NCI-H2196 treated with DMSO at 0.1 percent for 48 hours (cell line): ENCODE data around the gene ZNF716.
"Not testable (repeated sequence)": the region's sequence is repeated elsewhere in the genome, so short reads cannot be mapped to it uniquely, and the experiment has no call there.

Source experiments
- DNase-seq: peaks from one replicate; lab custom pipeline; 2025; ENCODE audit not compliant: unreplicated experiment; lab: John Stamatoyannopoulos, UW

Gene ZNF716

DNA sequence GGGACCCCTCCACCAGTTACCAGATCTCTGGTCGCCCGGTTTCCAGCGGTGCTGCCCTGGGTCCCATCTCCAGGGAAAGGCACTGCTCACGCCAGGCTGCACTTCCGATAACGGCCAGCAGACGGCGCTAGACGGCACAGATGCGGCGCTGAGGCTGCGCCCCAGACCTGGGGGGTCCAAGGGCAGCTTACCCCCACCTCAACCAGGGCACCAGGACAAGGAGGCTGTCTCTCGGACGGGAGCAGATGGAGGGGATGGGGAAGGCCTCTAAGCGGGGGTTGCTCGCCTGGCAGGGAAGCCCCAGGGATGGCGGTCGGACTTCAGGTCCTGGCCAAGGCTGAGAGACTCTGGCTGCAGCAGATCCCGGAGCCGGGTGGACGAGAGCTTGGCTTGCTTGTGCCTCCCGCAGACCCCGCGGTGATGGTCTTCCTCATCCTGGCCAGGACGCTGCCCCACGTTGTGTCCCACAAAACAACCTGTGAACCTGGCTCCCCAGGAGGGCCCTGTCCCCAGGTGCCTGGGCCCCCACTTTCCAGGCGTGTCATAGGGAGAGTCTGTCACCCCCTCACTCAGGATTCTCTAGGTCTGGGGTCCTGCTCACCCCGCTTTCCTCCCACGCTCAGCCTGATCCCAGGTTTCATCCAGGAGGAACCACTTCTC lies 23.9 kb upstream of the ZNF716 start:
- no peak for DNase-seq

DNA sequence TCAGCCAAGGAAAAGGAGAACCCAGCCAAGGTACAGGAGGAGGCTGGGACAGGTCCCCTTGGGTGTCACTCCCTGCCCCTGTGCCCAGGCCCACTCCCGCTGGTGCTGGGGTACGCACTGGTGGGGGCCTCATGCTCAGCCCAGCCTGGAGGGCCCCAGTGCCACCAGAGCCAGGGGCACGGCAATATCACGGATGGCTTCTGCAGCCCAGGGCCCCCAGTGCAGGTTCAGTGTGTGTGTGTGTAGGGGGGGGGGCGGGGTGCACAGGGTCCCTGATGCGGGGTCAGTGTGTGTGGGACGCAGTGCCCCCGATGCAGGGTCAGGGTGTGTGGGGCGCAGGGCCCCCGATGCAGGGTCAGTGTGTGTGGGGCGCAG lies 23.4 kb upstream of the ZNF716 start:
- no peak for DNase-seq

DNA sequence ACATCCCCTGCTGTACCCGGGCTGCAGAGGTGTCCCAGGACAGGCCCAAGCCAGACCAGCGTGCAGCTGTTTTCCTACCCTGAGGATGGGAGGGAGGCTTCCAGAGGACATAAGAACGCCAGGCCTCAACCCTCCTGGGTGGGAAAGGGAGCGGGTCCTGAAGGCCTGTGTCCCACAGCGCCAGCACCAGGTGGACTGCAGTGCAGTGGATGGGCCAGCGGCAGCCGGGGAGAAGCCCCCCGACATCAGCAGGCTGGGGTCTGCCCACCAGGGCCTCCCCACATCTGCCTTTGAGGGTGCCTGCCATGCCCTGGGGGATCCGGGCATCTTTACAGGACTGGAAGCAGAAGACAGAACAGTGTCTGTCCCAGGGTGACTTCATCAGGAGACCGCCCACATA lies 22.8 kb upstream of the ZNF716 start:
- DNase-seq = no peak

DNA sequence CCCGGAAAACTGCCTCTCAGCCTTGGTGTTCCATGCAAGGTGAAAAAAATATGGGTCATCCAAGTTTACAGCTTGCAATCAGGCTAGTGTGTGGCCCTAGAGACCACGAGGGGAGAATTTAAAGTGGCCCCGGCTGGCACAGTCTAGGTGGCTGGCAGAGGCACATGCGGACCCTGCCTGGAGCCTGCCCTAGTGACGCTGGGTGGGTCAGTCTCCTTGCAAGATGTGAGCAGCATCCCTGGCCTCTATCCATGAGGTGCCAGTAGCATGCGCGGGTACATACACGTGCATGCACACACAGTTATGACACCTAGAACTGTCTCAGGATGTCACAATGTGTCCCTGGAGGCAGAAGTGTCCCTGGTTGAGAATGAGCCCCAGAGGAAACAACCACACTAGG lies 22.4 kb upstream of the ZNF716 start:
- DNase-seq = no peak

DNA sequence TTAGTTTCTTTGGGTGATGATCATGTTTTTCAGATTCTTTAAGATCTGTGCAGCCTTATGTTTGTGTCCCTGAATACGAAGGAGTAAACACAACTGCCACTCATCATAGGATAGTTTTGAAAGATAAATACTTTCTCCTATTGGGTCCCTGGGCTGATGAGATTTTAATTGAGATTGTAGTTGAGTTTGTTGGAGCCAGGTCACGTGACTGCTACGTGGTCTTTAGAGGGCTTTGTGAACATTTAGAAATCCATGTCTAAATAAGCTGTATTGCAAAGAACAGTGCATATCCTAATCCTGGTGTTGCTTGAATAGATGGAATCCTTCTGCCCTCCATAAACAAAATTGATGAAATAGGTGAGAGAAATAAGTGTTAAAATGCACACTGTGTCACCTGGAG lies 17.4 kb upstream of the ZNF716 start:
- no peak for DNase-seq

DNA sequence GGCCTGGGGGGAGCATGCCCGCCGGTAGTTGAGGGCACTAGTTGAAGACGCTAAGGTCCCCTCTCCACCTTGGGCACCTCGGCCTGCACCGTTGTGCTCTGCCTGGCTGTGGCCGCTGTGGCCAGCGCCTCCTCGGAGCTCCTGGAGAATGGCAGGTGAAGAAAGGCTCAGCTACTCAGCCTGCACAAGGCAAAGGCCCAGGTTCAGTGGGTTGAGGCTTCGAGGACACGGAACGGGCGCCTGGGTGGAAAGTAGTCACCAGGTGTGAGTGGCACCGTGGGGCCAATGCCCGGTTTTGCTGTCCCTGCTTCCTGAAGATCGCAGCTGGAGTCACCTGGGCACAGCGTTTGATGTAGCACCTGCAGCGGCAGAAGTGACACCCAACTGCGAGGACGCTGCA lies 12.4 kb upstream of the ZNF716 start:
- DNase-seq = no peak

DNA sequence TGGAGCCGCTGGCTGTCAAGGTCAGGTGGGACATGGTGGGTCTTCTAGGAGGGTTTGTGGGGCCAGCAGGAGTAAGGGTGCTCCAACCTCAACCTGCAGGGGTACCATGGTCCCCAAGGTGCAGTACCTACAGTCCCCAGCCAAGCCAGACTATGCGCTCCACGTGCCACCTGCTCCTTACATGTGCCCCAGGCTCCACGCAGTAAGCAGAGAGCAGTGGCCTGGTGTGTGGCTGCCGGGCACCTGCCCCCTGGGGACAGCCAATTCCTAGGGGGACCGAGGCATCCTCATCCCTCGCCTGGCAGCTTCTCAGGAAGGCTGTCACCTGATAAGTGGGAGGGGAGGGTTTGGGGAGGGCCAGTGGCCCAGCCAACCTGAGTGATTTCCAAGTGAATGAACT lies 11.7 kb upstream of the ZNF716 start:
- DNase-seq = no peak

DNA sequence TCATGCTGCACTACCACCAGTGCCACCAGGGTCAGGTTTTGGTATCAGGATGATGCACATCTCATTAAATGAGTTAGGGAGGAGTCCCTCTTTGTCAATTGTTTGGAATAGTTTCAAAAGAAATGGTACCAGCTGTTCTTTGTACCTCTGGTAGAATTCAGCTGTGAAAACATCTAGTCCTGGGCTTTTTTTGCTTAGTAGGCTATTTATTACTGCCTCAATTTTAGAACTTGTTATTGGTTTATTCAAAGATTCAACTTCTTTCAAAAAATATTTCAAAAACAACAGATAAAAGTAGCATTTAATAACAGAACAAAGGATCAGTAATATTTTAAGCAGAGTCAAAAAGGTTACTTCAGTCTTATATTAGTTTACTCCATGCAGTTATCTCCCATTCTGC lies 6.4 kb upstream of the ZNF716 start:
- DNase-seq = no peak

DNA sequence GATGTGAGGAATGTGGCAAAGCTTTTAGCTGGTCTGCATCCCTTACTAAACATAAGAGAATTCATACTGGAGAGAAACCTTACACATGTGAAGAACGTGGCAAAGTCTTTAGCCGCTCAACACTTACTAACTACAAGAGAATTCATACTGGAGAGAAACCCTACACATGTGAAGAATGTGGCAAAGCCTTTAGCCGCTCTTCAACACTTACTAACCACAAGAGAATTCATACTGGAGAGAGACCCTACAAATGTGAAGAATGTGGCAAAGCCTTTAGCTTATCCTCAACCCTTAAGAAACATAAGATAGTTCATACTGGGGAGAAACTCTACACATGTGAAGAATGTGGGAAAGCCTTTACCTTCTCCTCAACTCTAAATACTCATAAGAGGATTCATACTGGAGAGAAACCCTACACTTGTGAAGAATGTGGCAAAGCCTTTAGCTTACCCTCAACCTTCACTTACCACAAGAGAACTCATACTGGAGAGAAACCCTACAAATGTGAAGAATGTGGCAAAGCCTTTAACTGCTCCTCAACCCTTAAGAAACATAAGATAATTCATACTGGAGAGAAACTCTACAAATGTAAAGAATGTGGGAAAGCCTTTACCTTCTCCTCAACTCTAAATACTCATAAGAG lies 19.3 kb downstream of the ZNF716 start:
- DNase-seq = not testable (repeated sequence)

DNA sequence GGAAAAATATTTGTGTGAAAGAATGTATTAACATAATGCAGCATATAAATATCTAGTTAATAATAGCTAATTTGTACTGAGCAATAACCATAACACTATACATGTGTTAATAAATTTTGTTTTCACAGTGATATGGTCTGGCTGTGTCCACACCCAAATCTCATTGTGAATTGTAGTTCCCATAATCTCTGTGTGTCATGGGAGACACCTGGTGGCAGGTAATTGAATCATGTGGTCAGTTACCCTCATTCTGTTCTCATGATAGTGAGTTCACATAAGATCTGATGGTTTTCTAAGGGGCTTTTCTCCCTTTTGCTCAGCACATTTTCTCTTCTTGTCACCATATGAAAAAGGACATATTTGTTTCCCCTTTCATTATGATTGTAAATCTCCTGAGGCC lies 30.3 kb downstream of the ZNF716 start:
- not testable (repeated sequence) for DNase-seq

DNA sequence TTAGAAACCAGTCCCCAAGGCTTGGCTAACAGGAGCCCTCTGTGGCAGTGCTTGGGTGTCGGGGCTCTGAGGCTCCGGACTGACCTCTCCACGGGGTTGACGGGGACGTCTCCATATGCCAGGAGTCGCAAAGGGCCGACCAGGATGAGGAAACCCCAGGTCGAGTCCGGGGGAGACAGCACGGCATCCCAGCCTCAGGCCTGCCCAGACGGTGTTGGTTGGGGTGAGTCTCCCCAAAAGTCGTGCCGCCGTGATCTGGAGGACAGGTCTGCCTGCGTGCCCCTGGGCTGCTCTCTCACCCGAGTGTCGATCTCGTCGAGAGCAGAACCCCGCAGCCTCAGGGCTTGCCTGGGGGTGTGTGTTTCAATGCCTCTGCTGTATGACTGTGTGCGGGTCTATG lies 35.0 kb downstream of the ZNF716 start:
- not testable (repeated sequence) for DNase-seq

DNA sequence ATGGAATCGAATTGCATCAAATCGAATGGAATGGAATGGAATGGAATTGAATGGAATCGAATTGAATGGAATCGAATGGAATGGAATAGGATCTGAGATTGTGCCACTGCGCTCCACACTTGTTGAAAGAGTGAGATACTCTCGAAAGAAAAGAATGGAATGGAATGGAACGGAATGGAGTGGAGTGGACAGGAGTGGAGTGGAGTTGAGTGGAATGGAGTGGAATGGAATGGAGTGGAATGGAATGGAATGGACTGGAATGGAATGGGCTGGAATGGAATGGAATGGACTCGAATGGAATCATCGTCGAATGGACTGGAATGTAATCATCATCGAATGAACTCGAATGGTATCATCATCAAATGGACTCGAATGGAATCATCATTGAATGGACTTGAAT lies 38.0 kb downstream of the ZNF716 start:
- no peak for DNase-seq

DNA sequence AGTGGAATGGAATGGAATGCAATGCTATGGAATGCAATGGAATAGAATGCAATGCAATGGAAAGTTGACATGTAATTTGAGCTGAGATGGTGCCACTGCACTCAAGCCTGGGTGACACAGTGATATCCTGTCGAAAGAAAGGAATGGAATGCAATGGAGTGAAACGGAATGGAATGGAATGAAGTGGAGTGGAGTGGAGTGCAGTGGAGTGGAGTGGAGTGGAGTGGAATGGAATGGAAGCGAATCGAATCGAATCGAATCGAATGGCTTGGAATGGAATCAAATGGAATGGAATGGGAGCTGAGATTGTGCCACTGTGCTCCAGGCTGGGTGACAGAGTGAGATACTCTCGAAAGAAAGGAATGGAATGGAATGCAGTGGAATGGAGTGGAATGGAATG lies 45.1 kb downstream of the ZNF716 start:
- not testable (repeated sequence) for DNase-seq

DNA sequence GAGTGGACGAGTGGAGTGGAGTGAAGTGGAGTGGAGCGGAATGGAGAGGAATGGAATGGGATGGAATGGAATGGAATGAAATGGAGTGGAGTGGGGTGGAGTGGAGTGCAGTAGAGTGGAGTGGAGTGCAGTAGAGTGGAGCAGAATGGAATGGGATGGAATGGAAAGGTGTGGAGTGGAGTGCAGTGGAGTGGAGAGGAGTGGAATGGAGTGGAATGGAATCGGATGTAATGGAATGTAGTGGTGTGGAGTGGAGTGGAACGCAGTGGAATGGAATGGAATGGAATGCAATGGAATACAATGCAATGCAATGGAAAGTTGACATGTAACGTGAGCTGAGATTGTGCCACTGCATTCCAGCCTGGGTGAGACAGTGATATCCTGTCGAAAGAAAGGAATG lies 46.4 kb downstream of the ZNF716 start:
- no peak for DNase-seq

DNA sequence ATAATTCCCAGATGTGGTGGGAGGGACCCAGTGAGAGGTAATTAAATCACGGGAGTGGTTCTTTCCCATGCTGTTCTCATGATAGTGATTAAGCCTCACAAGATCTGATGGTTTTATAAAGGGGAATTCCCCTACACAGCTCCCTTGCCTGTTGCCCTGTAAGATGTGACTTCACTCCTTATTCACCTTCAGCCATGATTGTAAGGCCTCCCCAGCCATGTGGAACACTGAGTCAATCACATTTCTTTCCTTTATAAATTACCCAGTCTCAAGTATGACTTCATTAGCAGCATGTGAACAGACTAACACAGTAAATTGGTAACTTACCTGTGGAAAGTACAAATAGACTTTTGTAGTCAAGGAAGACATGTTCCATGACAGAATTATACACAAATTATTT lies 55.2 kb downstream of the ZNF716 start:
- no peak for DNase-seq
